Astrocyte (in vitro differentiated cells and primary cell): ENCODE data around the gene ABCB8. TPM values are rescaled to one million over a fixed set of nuclear protein-coding genes. Genes with fewer than 3 reads are reported as not detected.

ENCODE experiments used
- DNase-seq: peaks from one replicate; pipeline ENCODE4 v3.0.0-alpha.2; 2010; ENCODE audit warnings: low read depth
- FAIRE-seq: peaks from 2 replicates; lab custom pipeline; 2011; peaks lifted over from hg19 to GRCh38; lab: Jason Lieb, UNC
- H2AFZ ChIP-seq: 2 replicates; pipeline ENCODE4 v1.6.0; 2012; ENCODE audit warnings: low read depth, low read length, inconsistent platforms
- H3K27ac ChIP-seq: 2 replicates; pipeline ENCODE4 v1.5.1; 2011; ENCODE audit warnings: low read depth, low read length, inconsistent platforms
- H3K27me3 ChIP-seq: 2 replicates; pipeline ENCODE4 v1.6.0; 2011; ENCODE audit warnings: low read length, inconsistent platforms; ENCODE audit not compliant: insufficient read depth
- H3K36me3 ChIP-seq: 2 replicates; pipeline ENCODE4 v1.5.1; 2011; ENCODE audit warnings: low read length, inconsistent platforms; ENCODE audit not compliant: insufficient read depth
- H3K4me1 ChIP-seq: 2 replicates; pipeline ENCODE4 v1.5.1; 2011; ENCODE audit warnings: low read length, inconsistent platforms; ENCODE audit not compliant: insufficient read depth
- H3K4me2 ChIP-seq: 2 replicates; pipeline ENCODE4 v1.6.0; 2012; ENCODE audit warnings: low read length, inconsistent platforms
- H3K4me3 ChIP-seq: 2 replicates; pipeline ENCODE4 v1.5.1; 2011; ENCODE audit warnings: low read depth, mild to moderate bottlenecking, low read length, inconsistent platforms; ENCODE audit not compliant: insufficient read depth
- H3K79me2 ChIP-seq: 2 replicates; pipeline ENCODE4 v1.6.0; 2012; ENCODE audit warnings: mild to moderate bottlenecking, low read length, inconsistent platforms; ENCODE audit not compliant: insufficient read depth
- H3K9ac ChIP-seq: 2 replicates; pipeline ENCODE4 v1.6.0; 2012; ENCODE audit warnings: mild to moderate bottlenecking, low read length, inconsistent platforms
- H3K9me3 ChIP-seq: 2 replicates; pipeline ENCODE4 v1.5.1; 2012; ENCODE audit warnings: low read depth, mild to moderate bottlenecking, low read length, inconsistent platforms; ENCODE audit not compliant: insufficient read depth
- H4K20me1 ChIP-seq: 2 replicates; pipeline ENCODE4 v1.6.0; 2012; ENCODE audit warnings: low read length, inconsistent platforms; ENCODE audit not compliant: insufficient read depth
- H3K27ac Mint-ChIP-seq: one replicate; pipeline ENCODE4 v1.8.0; 2021; ENCODE audit warnings: mild to moderate bottlenecking, mixed read lengths; ENCODE audit not compliant: unreplicated experiment
- H3K27me3 Mint-ChIP-seq: one replicate; pipeline ENCODE4 v1.8.0; 2021; ENCODE audit warnings: low read depth, mixed read lengths; ENCODE audit not compliant: unreplicated experiment
- H3K36me3 Mint-ChIP-seq: one replicate; pipeline ENCODE4 v1.8.0; 2021; ENCODE audit warnings: low read depth, mixed read lengths; ENCODE audit not compliant: unreplicated experiment
- H3K4me1 Mint-ChIP-seq: one replicate; pipeline ENCODE4 v1.8.0; 2021; ENCODE audit warnings: low read depth, mixed read lengths; ENCODE audit not compliant: unreplicated experiment
- H3K4me3 Mint-ChIP-seq: one replicate; pipeline ENCODE4 v1.8.0; 2021; ENCODE audit warnings: mild to moderate bottlenecking, moderate library complexity, mixed read lengths; ENCODE audit not compliant: unreplicated experiment
- H3K9me3 Mint-ChIP-seq: one replicate; pipeline ENCODE4 v1.8.0; 2021; ENCODE audit warnings: mild to moderate bottlenecking, mixed read lengths; ENCODE audit not compliant: unreplicated experiment
- CTCF ChIP-seq: IDR thresholded peaks from 2 replicates; pipeline ENCODE4 v1.5.1; 2011; ENCODE audit warnings: low read depth, mild to moderate bottlenecking, inconsistent platforms, low read length, moderate library complexity; ENCODE audit not compliant: insufficient read depth
- EZH2 ChIP-seq: IDR thresholded peaks from 2 replicates; pipeline ENCODE4 v1.6.1; 2012; ENCODE audit warnings: mild to moderate bottlenecking, low read length, inconsistent platforms; ENCODE audit not compliant: insufficient read depth
- total RNA-seq: library from RNA; stranded (reverse); gene quantifications from 2 replicates; pipeline ENCODE4 v1.2.1, GENCODE V29; 2021

The ABCB8 gene
- total RNA-seq, 1 donor from 2014 or later = 53.3 TPM

DNA sequence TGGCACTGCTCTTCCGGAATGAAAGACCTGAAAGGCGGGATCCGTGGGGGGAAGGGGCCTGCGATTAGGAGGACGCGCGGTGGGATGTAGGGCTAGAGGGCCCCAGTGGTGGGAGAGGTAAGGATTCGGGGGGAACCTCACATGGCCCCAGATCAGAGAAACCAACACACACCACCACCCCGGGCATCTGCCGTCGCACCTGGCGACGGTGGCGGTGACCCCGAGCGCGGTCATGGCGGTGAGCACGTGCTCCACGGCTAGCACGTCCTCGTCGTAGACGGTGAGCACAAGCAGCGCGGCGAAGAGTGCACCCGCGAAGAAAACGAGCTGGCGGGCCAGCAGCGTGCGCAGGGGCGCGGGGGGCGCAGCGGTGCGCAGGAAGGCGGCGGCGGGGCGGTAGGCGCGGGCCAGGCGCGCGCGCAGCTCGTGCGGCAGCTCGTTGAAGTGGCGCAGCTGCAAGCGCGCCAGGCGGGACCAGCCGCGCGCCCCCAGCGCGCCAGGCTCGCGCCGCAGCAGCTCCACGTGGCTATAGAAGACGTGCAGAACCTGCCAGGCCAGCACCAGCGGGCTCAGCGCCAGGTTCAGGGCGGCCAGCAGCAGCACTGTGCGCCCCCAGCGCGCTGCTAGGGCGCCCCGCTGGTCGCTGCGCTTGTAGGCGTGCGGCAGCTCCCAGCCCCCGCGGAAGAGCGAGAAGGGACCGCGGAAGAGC, 9.7 kb upstream of the ABCB8 start:
- H3K4me1 Mint-ChIP-seq = peaks cover 2% of the 10 kb centered on the region
- peaks cover 2% of the 10 kb centered on the region for H3K9me3 Mint-ChIP-seq
- Histone ChIP-seq H3K79me2 (no peaks in the 10 kb centered on the region), H3K36me3 (no peaks in the 10 kb centered on the region), H3K27me3 (peaks cover 27% of the 10 kb centered on the region), H3K4me2 (peak overlapping the region; percentile 76), H2AFZ (peak overlapping the region; percentile 63), H4K20me1 (no peaks in the 10 kb centered on the region), H3K27ac (no peak overlapping the region), H3K9me3 (no peaks in the 10 kb centered on the region), H3K4me3 (peak overlapping the region; percentile 20), H3K4me1 (peaks cover 20% of the 10 kb centered on the region), H3K9ac (no peak overlapping the region)
- no peak for DNase-seq
- no peak overlapping the region for H3K27ac Mint-ChIP-seq
- peak overlapping the region; percentile 64 for H3K4me3 Mint-ChIP-seq
- no peak for FAIRE-seq
- peaks cover 50% of the 10 kb centered on the region for H3K27me3 Mint-ChIP-seq
- TF ChIP-seq CTCF (no peak), EZH2 (peak; percentile 85)
- H3K36me3 Mint-ChIP-seq = peaks cover 8% of the 10 kb centered on the region

DNA sequence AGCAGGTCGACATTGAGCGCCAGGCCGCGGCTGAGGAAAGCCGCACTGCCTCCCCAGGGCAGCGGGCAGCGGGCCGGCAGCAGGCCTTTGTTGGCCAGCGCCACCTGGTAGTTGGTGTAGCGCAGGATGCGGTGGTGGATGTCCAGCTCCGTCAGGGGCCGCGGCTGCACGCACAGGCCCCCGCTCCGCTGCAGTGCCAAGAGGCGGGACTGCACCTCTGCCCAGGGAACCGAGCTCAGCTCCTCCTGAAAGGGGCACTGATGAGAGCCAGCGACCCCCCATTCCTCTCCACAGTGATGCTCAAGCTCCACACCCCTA, 9.2 kb upstream of the ABCB8 start:
- no peak overlapping the region for H3K9ac ChIP-seq
- no peak overlapping the region for H3K27ac Mint-ChIP-seq
- no peaks in the 10 kb centered on the region for H3K9me3 ChIP-seq
- no peak for FAIRE-seq
- no peak for TF ChIP-seq CTCF
- TF ChIP-seq EZH2 = no peak
- H3K4me3 Mint-ChIP-seq = no peak overlapping the region
- H3K4me2 ChIP-seq = peak overlapping the region; percentile 76
- peaks cover 8% of the 10 kb centered on the region for H3K36me3 Mint-ChIP-seq
- H2AFZ ChIP-seq = peak overlapping the region; percentile 63
- no peak overlapping the region for H3K27ac ChIP-seq
- H3K27me3 Mint-ChIP-seq = peaks cover 50% of the 10 kb centered on the region
- no peak for DNase-seq
- peak overlapping the region; percentile 17 for H3K4me3 ChIP-seq
- H3K4me1 ChIP-seq = peaks cover 15% of the 10 kb centered on the region
- peaks cover 2% of the 10 kb centered on the region for H3K4me1 Mint-ChIP-seq
- H3K36me3 ChIP-seq = no peaks in the 10 kb centered on the region
- no peaks in the 10 kb centered on the region for H3K79me2 ChIP-seq
- no peaks in the 10 kb centered on the region for H4K20me1 ChIP-seq
- H3K9me3 Mint-ChIP-seq = peaks cover 2% of the 10 kb centered on the region
- peaks cover 27% of the 10 kb centered on the region for H3K27me3 ChIP-seq

GRCh38 chr7:151020231-151020630, 8.0 kb upstream of the ABCB8 start:
- Histone ChIP-seq H3K27me3 (peaks cover 29% of the 10 kb centered on the region), H3K36me3 (no peaks in the 10 kb centered on the region), H3K27ac (no peak overlapping the region), H3K79me2 (no peaks in the 10 kb centered on the region), H2AFZ (no peak overlapping the region), H3K9me3 (no peaks in the 10 kb centered on the region), H3K4me1 (peaks cover 13% of the 10 kb centered on the region), H4K20me1 (no peaks in the 10 kb centered on the region), H3K4me2 (no peak overlapping the region), H3K9ac (no peak overlapping the region), H3K4me3 (no peak overlapping the region)
- TF ChIP-seq CTCF (no peak), EZH2 (no peak)
- H3K9me3 Mint-ChIP-seq = peaks cover 2% of the 10 kb centered on the region
- no peak overlapping the region for H3K27ac Mint-ChIP-seq
- peaks cover 42% of the 10 kb centered on the region for H3K27me3 Mint-ChIP-seq
- peaks cover 2% of the 10 kb centered on the region for H3K4me1 Mint-ChIP-seq
- no peak for DNase-seq
- no peak for FAIRE-seq
- peaks cover 3% of the 10 kb centered on the region for H3K36me3 Mint-ChIP-seq
- H3K4me3 Mint-ChIP-seq = no peak overlapping the region
